Mesenchymal stem cell (in vitro differentiated cells and primary cell): ENCODE data around the gene SHISA5.

Experiments
- DNase-seq: peaks from one replicate; pipeline ENCODE4 v3.0.0-alpha.2; 2013
- H2AFZ ChIP-seq: one replicate; pipeline ENCODE4 v1.6.1; 2013; ENCODE audit warnings: low read depth, mild to moderate bottlenecking, control low read depth, inconsistent platforms, low read length, moderate library complexity
- H2AK5ac ChIP-seq: 2 replicates; pipeline ENCODE4 v1.6.1; 2013; ENCODE audit warnings: low read length, moderate library complexity, mild to moderate bottlenecking, inconsistent platforms; ENCODE audit not compliant: severe bottlenecking
- H2BK120ac ChIP-seq: one replicate; pipeline ENCODE4 v1.6.1; 2013; ENCODE audit warnings: low read depth, mild to moderate bottlenecking, inconsistent platforms, low read length, moderate library complexity
- H2BK12ac ChIP-seq, 2 experiments: one replicate each; pipeline ENCODE4 v1.6.1; 2013; ENCODE audit warnings: inconsistent platforms in 2 of 2, low read length in 2 of 2, mild to moderate bottlenecking in 2 of 2, moderate library complexity in 2 of 2, control low read depth in 1 of 2
- H2BK15ac ChIP-seq: one replicate; pipeline ENCODE4 v1.6.1; 2013; ENCODE audit warnings: mild to moderate bottlenecking, low read depth, inconsistent platforms; ENCODE audit not compliant: poor library complexity, severe bottlenecking
- H2BK5ac ChIP-seq: 2 replicates; pipeline ENCODE4 v1.6.1; 2013; ENCODE audit warnings: low read depth, mild to moderate bottlenecking, low read length, control low read depth, inconsistent platforms; ENCODE audit not compliant: poor library complexity, severe bottlenecking
- H3K14ac ChIP-seq, 2 experiments: one replicate each; pipeline ENCODE4 v1.6.1; 2013; ENCODE audit warnings: inconsistent platforms in 2 of 2, low read length in 2 of 2, control low read depth in 1 of 2, mild to moderate bottlenecking in 1 of 2, moderate library complexity in 1 of 2
- H3K18ac ChIP-seq, 2 experiments: one replicate each; pipeline ENCODE4 v1.6.1; 2013; ENCODE audit warnings: inconsistent platforms in 2 of 2, low read length in 2 of 2, control low read depth in 1 of 2, low read depth in 1 of 2, mild to moderate bottlenecking in 1 of 2
- H3K23ac ChIP-seq, 2 experiments: one replicate each; pipeline ENCODE4 v1.6.1; 2013; ENCODE audit warnings: inconsistent platforms in 2 of 2, low read length in 2 of 2, mild to moderate bottlenecking in 2 of 2, moderate library complexity in 2 of 2, control low read depth in 1 of 2
- H3K27ac ChIP-seq: 2 replicates; pipeline ENCODE4 v1.5.1; 2013; ENCODE audit warnings: mild to moderate bottlenecking, moderate library complexity, low read length, control low read depth, inconsistent platforms; ENCODE audit not compliant: poor library complexity, severe bottlenecking
- H3K27me3 ChIP-seq, 2 experiments: 2 replicates each; pipeline versions ENCODE4 v1.6.1 to v1.7.0; 2013; ENCODE audit warnings: low read length in 2 of 2, mild to moderate bottlenecking in 2 of 2, moderate library complexity in 2 of 2, control low read depth in 1 of 2, inconsistent platforms in 1 of 2; ENCODE audit not compliant: control insufficient read depth in 1 of 2, insufficient read depth in 1 of 2
- H3K36me3 ChIP-seq, 2 experiments: 2 replicates each; pipeline versions ENCODE4 v1.6.1 to v1.7.0; 2013; ENCODE audit warnings: low read length in 2 of 2, control low read depth in 1 of 2, inconsistent platforms in 1 of 2, low read depth in 1 of 2, mild to moderate bottlenecking in 1 of 2; ENCODE audit not compliant: insufficient read depth in 2 of 2, control insufficient read depth in 1 of 2
- H3K4ac ChIP-seq, 2 experiments: one replicate each; pipeline ENCODE4 v1.6.1; 2013; ENCODE audit warnings: inconsistent platforms in 2 of 2, low read length in 2 of 2, mild to moderate bottlenecking in 2 of 2, moderate library complexity in 2 of 2, control low read depth in 1 of 2, low read depth in 1 of 2
- H3K4me1 ChIP-seq: 2 replicates; pipeline ENCODE4 v1.6.1; 2013; ENCODE audit warnings: low read depth, low read length, control low read depth; ENCODE audit not compliant: control insufficient read depth, insufficient read depth
- H3K4me2 ChIP-seq: 2 replicates; pipeline ENCODE4 v1.6.1; 2013; ENCODE audit warnings: low read length, mild to moderate bottlenecking, inconsistent platforms; ENCODE audit not compliant: poor library complexity, severe bottlenecking
- H3K4me3 ChIP-seq, 2 experiments: 2 replicates each; pipeline versions ENCODE4 v1.5.1 to v1.7.0; 2013; ENCODE audit warnings: low read length in 2 of 2, mild to moderate bottlenecking in 2 of 2, control low read depth in 1 of 2, low read depth in 1 of 2; ENCODE audit not compliant: insufficient read depth in 1 of 2
- H3K79me1 ChIP-seq: replicated peaks from 2 replicates; pipeline ENCODE4 v1.6.1; 2013; ENCODE audit warnings: mild to moderate bottlenecking, control low read depth, low read length, inconsistent platforms; ENCODE audit not compliant: poor library complexity, severe bottlenecking
- H3K9ac ChIP-seq: 2 replicates; pipeline ENCODE4 v1.7.0; 2013; ENCODE audit warnings: mild to moderate bottlenecking, low read length, moderate library complexity
- H3K9me3 ChIP-seq: 2 replicates; pipeline ENCODE4 v1.7.0; 2013; ENCODE audit warnings: mild to moderate bottlenecking, low read length; ENCODE audit not compliant: control insufficient read depth
- H4K8ac ChIP-seq: one replicate; pipeline ENCODE4 v1.6.1; 2013; ENCODE audit warnings: inconsistent platforms, mild to moderate bottlenecking, low read length, moderate library complexity
- H4K91ac ChIP-seq: one replicate; pipeline ENCODE4 v1.6.1; 2013; ENCODE audit warnings: mild to moderate bottlenecking, low read length, inconsistent platforms
- WGBS: methylation state at CpG from one replicate; pipeline ENCODE4 v1.1.7; 2013; ENCODE audit warnings: mixed read lengths; 5-methylcytosine and 5-hydroxymethylcytosine counted together

SHISA5 gene

GRCh38 chr3:48435223-48435595 lies 68.8 kb downstream of the SHISA5 start:
- Histone ChIP-seq H3K18ac (no peak overlapping the region), H3K4me2 (no peak overlapping the region), H2BK15ac (no peak overlapping the region), H3K27me3 (no peaks in the 10 kb centered on the region), H3K4ac (no peak overlapping the region), H3K27ac (no peak overlapping the region), H3K14ac (no peak overlapping the region), H3K4me1 (peaks cover 30% of the 10 kb centered on the region), H3K36me3 (peaks cover 24 to 29% of the 10 kb centered on the region in 2 experiments), H2AK5ac (no peak overlapping the region), H3K9me3 (no peaks in the 10 kb centered on the region), H2AFZ (no peak overlapping the region), H2BK12ac (no peak overlapping the region), H4K8ac (peak overlapping the region; percentile 0), H3K4me3 (no peak overlapping the region), H2BK5ac (no peak overlapping the region), H4K91ac (no peak overlapping the region), H2BK120ac (no peak overlapping the region), H3K79me1 (peaks cover 21% of the 10 kb centered on the region), H3K9ac (peak overlapping the region; percentile 72), H3K23ac (no peak overlapping the region)
- DNase-seq, result no peak
- 88% methylated on average over 4 of the region's 4 CpGs for WGBS

- Histone ChIP-seq H3K4me3 (peak overlapping the region in 1 of 2 experiments; percentile 72), H3K4me2 (no peak overlapping the region), H3K27me3 (no peaks in the 10 kb centered on the region), H4K91ac (no peak overlapping the region), H3K4me1 (peaks cover 34% of the 10 kb centered on the region), H2BK12ac (no peak overlapping the region), H3K9ac (peak overlapping the region; percentile 72), H2BK5ac (no peak overlapping the region), H3K14ac (no peak overlapping the region), H3K23ac (no peak overlapping the region), H2AFZ (no peak overlapping the region), H2AK5ac (peak overlapping the region; percentile 27), H3K18ac (no peak overlapping the region), H3K4ac (no peak overlapping the region), H3K79me1 (peaks cover 21% of the 10 kb centered on the region), H3K36me3 (peaks cover 24 to 29% of the 10 kb centered on the region in 2 experiments), H3K9me3 (no peaks in the 10 kb centered on the region), H2BK15ac (no peak overlapping the region), H3K27ac (no peak overlapping the region), H4K8ac (peak overlapping the region; percentile 0), H2BK120ac (no peak overlapping the region)
- 93% methylated on average over 15 of the region's 15 CpGs for WGBS
- no peak for DNase-seq
Measured at GRCh38 chr3:48434591-48435222, 69.3 kb downstream of the SHISA5 start.

- no peak overlapping the region for H4K8ac ChIP-seq
- 93% methylated on average over 12 of the region's 12 CpGs for WGBS
Measured at GRCh38 chr3:48433472-48434118, 70.4 kb downstream of the SHISA5 start.

More at GRCh38 chr3:48433472-48434118, 70.4 kb downstream of the SHISA5 start:
- no peak overlapping the region for H2BK5ac ChIP-seq
- H3K4me2 ChIP-seq, result no peak overlapping the region
- no peak overlapping the region for H3K23ac ChIP-seq
- H3K14ac ChIP-seq, result no peak overlapping the region
- peaks cover 24 to 29% of the 10 kb centered on the region in 2 experiments for H3K36me3 ChIP-seq
- no peak overlapping the region for H2BK12ac ChIP-seq
- H4K91ac ChIP-seq, result no peak overlapping the region
- no peak overlapping the region for H2AFZ ChIP-seq
- H3K9ac ChIP-seq, result peak overlapping the region; percentile 72
- no peak overlapping the region for H3K27ac ChIP-seq
- no peak overlapping the region for H2BK120ac ChIP-seq
- no peak overlapping the region for H2AK5ac ChIP-seq
- H3K18ac ChIP-seq, result no peak overlapping the region
- H3K79me1 ChIP-seq, result peaks cover 17% of the 10 kb centered on the region
- H3K4me3 ChIP-seq, result peak overlapping the region in 1 of 2 experiments; percentile 72
- no peaks in the 10 kb centered on the region for H3K9me3 ChIP-seq
- DNase-seq, result no peak
- H3K4ac ChIP-seq, result no peak overlapping the region
- H3K4me1 ChIP-seq, result peaks cover 30% of the 10 kb centered on the region
- H3K27me3 ChIP-seq, result no peaks in the 10 kb centered on the region
- H2BK15ac ChIP-seq, result no peak overlapping the region
